ENCODE results near the gene TMEM52. TPM values are rescaled to one million over a fixed set of nuclear protein-coding genes. Genes with fewer than 3 reads are reported as not detected.

Gene TMEM52
- polyA plus RNA-seq, 3 donors from 2014 or later = 0.18 TPM; not detected in 2

DNA sequence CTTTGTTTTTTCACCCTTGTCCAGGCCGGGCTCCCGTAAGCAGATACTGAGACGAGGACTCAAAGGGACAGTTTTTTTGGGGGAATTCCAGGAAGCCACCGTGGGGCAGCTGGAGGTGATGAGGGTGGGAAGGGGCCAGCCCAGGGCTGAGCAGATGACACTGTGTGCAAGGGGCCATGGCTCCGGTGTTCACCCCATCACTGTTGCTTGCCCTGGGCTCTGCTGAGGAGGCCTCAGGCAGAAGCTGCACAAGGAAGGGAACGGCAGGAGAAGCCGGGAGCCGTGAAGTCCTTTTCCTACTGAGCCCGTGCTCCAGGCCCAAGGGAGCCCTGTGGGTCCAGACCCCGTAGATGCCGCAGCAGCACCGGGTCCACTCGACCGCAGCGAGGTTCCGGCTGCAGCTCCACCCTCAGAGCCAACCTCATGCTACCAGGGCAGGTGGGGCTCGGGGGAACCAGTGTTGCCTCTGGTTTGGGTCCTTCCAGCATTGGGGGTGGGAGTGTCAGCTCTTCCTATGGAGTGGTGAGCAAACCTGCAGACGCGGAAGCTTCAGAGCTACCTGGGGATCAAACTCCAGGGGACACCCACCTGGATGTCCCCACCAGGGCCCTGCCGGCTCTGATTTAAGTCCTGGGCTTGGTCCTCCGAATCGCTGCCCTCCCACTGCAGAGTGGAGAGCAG, 8.3 kb downstream of the TMEM52 start:
- Mint-ChIP-seq H3K27ac (peak overlapping the region in 4 of 6 donors; percentile 82 to 94 (median 90)), H3K4me3 (peak overlapping the region in 4 of 5 donors; percentile 32 to 90 (median 80)), H3K36me3 (no peaks in the 10 kb centered on the region), H3K4me1 (peaks cover 17 to 18% of the 10 kb centered on the region in 2 donors), H3K9me3 (no peaks in the 10 kb centered on the region), H3K27me3 (ENCODE audit: low read depth in 3 of 3) (peaks cover 0 to 9% (median 4%) of the 10 kb centered on the region in 3 donors)
- DNase-seq = no peak

- no peaks in the 10 kb centered on the region for H3K9me3 Mint-ChIP-seq
Measured at GRCh38 chr1:1910033-1910465, 9.0 kb downstream of the TMEM52 start.

DNA sequence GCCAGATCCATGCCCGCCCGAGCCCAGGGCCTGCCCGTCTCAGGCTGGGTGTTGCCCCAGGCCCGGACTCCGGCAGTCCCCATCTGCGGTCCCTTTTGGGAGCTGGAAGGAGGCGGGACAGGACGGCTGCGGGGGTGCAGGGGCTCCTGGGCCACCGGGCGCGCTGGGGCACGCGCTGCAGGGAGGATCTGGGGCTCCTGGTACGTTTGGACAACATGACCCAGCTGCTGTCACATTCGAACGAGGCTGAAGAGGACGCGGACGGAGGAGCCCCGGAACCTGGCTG, 10.6 kb downstream of the TMEM52 start:
- Mint-ChIP-seq H3K4me1 (peaks cover 17 to 18% of the 10 kb centered on the region in 2 donors), H3K36me3 (no peaks in the 10 kb centered on the region)

More at GRCh38 chr1:1910033-1910465, 9.0 kb downstream of the TMEM52 start:
- Mint-ChIP-seq H3K4me1 (peaks cover 17 to 18% of the 10 kb centered on the region in 2 donors), H3K4me3 (peak overlapping the region; percentile 75 to 90 (median 89)), H3K27me3 (ENCODE audit: low read depth in 3 of 3) (peaks cover 0 to 9% (median 4%) of the 10 kb centered on the region in 3 donors), H3K36me3 (no peaks in the 10 kb centered on the region), H3K27ac (peak overlapping the region; percentile 82 to 98 (median 92))
- no peak for DNase-seq

GRCh38 chr1:1907098-1907736, 11.9 kb downstream of the TMEM52 start:
- Mint-ChIP-seq H3K36me3 (no peaks in the 10 kb centered on the region), H3K27ac (no peak overlapping the region), H3K27me3 (ENCODE audit: low read depth in 3 of 3) (peaks cover 3 to 11% (median 5%) of the 10 kb centered on the region in 3 donors), H3K4me1 (peaks cover 17 to 18% of the 10 kb centered on the region in 2 donors), H3K9me3 (no peaks in the 10 kb centered on the region), H3K4me3 (no peak overlapping the region)
- DNase-seq = no peak

More for the DNA sequence above, 10.6 kb downstream of the TMEM52 start:
- DNase-seq = no peak
- Mint-ChIP-seq H3K27me3 (ENCODE audit: low read depth in 3 of 3) (peaks cover 0 to 11% (median 2%) of the 10 kb centered on the region in 3 donors), H3K4me3 (peak overlapping the region in 4 of 5 donors; percentile 59 to 73 (median 66)), H3K9me3 (no peaks in the 10 kb centered on the region), H3K27ac (peak overlapping the region in 1 of 6 donors; percentile 64)

GRCh38 chr1:1906185-1907097, 12.6 kb downstream of the TMEM52 start:
- Mint-ChIP-seq H3K4me1 (peaks cover 17 to 18% of the 10 kb centered on the region in 2 donors), H3K27ac (peak overlapping the region in 5 of 6 donors; percentile 56 to 78 (median 72)), H3K9me3 (no peaks in the 10 kb centered on the region), H3K36me3 (no peaks in the 10 kb centered on the region), H3K27me3 (ENCODE audit: low read depth in 3 of 3) (peaks cover 3 to 11% (median 5%) of the 10 kb centered on the region in 3 donors), H3K4me3 (peak overlapping the region; percentile 43 to 67 (median 65))
- DNase-seq = peak; percentile 63 to 69 (median 67)

DNA sequence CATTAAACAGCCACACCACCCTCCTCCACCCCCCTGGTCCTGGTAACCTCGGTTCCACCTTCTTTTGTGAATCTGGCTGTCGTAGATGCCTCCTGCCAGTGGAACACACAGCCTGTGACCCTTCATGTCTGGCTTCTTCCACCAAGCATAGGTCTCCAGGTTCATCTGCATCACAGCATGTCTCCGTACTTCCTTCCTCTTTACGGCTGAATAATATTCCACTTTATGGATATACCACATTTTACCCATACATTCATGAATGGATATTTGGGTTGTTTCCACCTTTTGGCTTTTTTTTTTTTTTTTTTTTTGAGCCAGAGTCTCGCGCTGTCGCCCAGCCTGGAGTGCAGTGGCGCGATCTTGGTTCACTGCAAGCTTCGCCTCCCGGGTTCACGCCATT, 15.9 kb downstream of the TMEM52 start:
- no peak overlapping the region for H3K27ac Mint-ChIP-seq
- peaks cover 7 to 10% of the 10 kb centered on the region in 2 donors for H3K4me1 Mint-ChIP-seq
- peaks cover 3 to 5% (median 3%) of the 10 kb centered on the region in 3 donors for H3K27me3 Mint-ChIP-seq (ENCODE audit: low read depth in 3 of 3)

DNA sequence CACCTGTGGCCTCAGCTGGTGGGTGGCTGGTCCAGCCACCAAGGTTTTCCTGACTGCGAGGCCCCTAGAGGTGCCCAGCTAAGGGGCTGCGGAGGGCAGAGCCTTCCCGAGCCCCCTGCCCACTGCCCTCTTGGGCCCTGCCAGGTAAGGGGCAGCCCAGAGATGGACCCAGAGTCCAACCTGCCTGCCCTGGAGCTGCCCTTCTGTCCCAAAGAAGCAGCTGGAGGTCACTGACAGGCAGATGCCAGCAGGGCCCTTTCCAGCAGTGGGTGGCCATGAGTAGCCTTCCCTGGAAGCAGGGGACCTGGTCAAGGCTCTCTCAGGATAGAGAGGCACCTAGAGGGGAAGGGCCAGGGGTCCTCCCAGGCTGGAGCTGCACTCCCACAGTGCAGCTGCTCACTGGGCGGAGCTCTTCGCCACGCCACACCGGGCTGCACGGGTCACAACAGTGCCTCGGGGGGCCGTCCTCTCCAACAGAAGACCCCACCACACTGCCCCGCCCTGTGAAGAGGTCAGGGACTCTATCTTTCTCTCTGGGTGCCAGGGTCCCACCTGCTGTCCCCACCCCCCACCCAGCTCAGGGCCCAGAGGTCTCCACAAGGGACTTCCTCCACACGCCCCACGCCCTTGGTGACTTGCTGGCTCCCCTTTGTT, 17.3 kb downstream of the TMEM52 start:
- Mint-ChIP-seq H3K9me3 (no peaks in the 10 kb centered on the region), H3K36me3 (no peaks in the 10 kb centered on the region), H3K27ac (no peak overlapping the region), H3K4me1 (peaks cover 6 to 7% of the 10 kb centered on the region in 2 donors), H3K27me3 (ENCODE audit: low read depth in 3 of 3) (peaks cover 3 to 5% (median 3%) of the 10 kb centered on the region in 3 donors), H3K4me3 (no peak overlapping the region)
- DNase-seq = no peak

More for the DNA sequence above, 15.9 kb downstream of the TMEM52 start:
- H3K36me3 Mint-ChIP-seq = no peaks in the 10 kb centered on the region
- H3K9me3 Mint-ChIP-seq = no peaks in the 10 kb centered on the region
- no peak overlapping the region for H3K4me3 Mint-ChIP-seq
- no peak for DNase-seq

GRCh38 chr1:1900883-1901640, 18.0 kb downstream of the TMEM52 start:
- Mint-ChIP-seq H3K9me3 (no peaks in the 10 kb centered on the region), H3K4me3 (no peak overlapping the region), H3K36me3 (no peaks in the 10 kb centered on the region), H3K4me1 (peaks cover 3% of the 10 kb centered on the region in 2 donors), H3K27ac (no peak overlapping the region), H3K27me3 (ENCODE audit: low read depth in 3 of 3) (peaks cover 3 to 5% (median 4%) of the 10 kb centered on the region in 3 donors)
- no peak for DNase-seq

DNA sequence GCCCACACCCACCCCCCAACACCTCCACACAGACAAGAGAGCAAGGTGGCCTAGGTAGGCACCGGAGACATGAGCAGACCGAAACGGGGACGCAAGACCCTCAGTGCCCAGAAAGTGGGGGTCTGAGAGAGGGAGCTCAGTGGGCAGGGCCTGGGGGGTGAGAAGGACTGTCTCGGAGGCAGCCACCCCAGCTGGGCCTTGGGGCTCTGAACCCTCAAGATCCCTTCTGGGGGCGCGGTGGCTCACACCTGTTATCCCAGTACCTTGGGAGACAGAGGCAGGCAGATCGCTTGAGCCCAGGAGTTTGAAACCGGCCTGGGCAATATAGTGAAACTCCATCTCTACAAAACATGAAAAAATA, 19.1 kb downstream of the TMEM52 start:
- no peaks in the 10 kb centered on the region for H3K36me3 Mint-ChIP-seq
- H3K9me3 Mint-ChIP-seq = no peaks in the 10 kb centered on the region
- no peak for DNase-seq
- H3K4me1 Mint-ChIP-seq = peaks cover 6 to 8% of the 10 kb centered on the region in 2 donors
- H3K27ac Mint-ChIP-seq = no peak overlapping the region
- H3K4me3 Mint-ChIP-seq = no peak overlapping the region
- peaks cover 5 to 11% (median 7%) of the 10 kb centered on the region in 3 donors for H3K27me3 Mint-ChIP-seq (ENCODE audit: low read depth in 3 of 3)

GRCh38 chr1:1899266-1899966, 19.7 kb downstream of the TMEM52 start:
- no peak for DNase-seq
- Mint-ChIP-seq H3K36me3 (no peaks in the 10 kb centered on the region), H3K4me3 (no peak overlapping the region), H3K4me1 (peaks cover 12 to 13% of the 10 kb centered on the region in 2 donors), H3K27me3 (ENCODE audit: low read depth in 3 of 3) (peaks cover 5 to 11% (median 10%) of the 10 kb centered on the region in 3 donors), H3K9me3 (no peaks in the 10 kb centered on the region), H3K27ac (no peak overlapping the region)

GRCh38 chr1:1898246-1898933, 20.7 kb downstream of the TMEM52 start:
- H3K27ac Mint-ChIP-seq = no peak overlapping the region

More at GRCh38 chr1:1898246-1898933, 20.7 kb downstream of the TMEM52 start:
- Mint-ChIP-seq H3K36me3 (no peaks in the 10 kb centered on the region), H3K27me3 (ENCODE audit: low read depth in 3 of 3) (peaks cover 2 to 11% (median 10%) of the 10 kb centered on the region in 3 donors), H3K9me3 (no peaks in the 10 kb centered on the region), H3K4me1 (peaks cover 12 to 16% of the 10 kb centered on the region in 2 donors), H3K4me3 (no peak overlapping the region)
- DNase-seq = no peak
